Mucosa of stomach (tissue), 1 donor: ENCODE data around the gene SLC39A11.
"Not testable (repeated sequence)": the region's sequence is repeated elsewhere in the genome, so short reads cannot be mapped to it uniquely, and the experiment has no call there.

Source experiments
- H3K27me3 ChIP-seq: one replicate; pipeline ENCODE4 v1.7.0; 2013; ENCODE audit warnings: mild to moderate bottlenecking, low read length; ENCODE audit not compliant: control insufficient read depth, insufficient read depth
- H3K36me3 ChIP-seq: one replicate; pipeline ENCODE4 v1.7.0; 2013; ENCODE audit warnings: low read length; ENCODE audit not compliant: control insufficient read depth, insufficient read depth
- H3K4me1 ChIP-seq: one replicate; pipeline ENCODE4 v1.7.0; 2013; ENCODE audit warnings: mild to moderate bottlenecking, low read length; ENCODE audit not compliant: control insufficient read depth, insufficient read depth
- H3K4me3 ChIP-seq: one replicate; pipeline ENCODE4 v1.7.0; 2013; ENCODE audit warnings: low read length
- H3K9ac ChIP-seq: one replicate; pipeline ENCODE4 v1.7.0; 2013; ENCODE audit warnings: mild to moderate bottlenecking, low read length, moderate library complexity
- H3K9me3 ChIP-seq: one replicate; pipeline ENCODE4 v1.7.0; 2013; ENCODE audit warnings: mild to moderate bottlenecking, low read length, moderate library complexity; ENCODE audit not compliant: control insufficient read depth
- donor health status: Pancreatic carcinoma.

Gene SLC39A11

DNA sequence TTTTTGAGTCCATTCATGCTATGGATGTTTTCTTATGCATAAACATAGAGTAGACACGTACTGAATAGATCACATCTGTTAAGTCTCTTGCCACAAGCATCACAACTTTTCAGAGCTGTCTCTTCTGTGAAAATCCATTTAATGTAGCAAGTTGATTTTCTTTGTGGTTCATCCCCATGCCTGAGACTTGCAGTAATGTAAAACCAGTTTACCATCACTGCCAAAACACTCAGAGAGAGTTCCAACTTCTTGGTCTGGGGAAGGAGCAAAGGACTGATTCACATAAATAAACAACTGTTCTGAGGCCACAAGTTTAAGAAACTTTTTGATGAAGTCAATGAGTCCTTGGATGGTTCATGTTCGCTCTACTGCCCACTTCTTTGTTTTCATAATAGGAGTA lies 24.8 kb downstream of the SLC39A11 start:
- H3K27me3 ChIP-seq, H3K4me3 ChIP-seq, H3K4me1 ChIP-seq, H3K9ac ChIP-seq, H3K36me3 ChIP-seq, H3K9me3 ChIP-seq: not testable (repeated sequence)

DNA sequence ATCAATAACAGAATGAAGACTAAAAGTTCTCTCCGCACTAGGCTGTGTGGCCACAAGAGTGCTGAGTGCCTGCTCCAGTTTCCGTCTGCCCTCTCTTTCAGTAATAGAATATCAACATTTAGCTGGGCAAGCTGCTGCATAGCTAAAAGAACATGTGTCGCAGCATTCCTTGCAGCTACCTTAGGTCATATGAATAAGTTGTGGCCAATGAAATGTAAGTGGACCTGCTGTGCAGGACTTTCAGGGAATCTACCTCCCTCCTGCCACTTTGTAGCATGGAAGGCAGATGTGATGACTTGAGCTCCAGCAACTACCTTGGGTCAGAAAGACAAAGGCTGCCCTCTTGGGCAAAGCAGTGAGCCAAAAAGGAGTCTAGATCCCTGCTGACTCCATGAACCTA lies 25.4 kb downstream of the SLC39A11 start:
- no peaks in the 10 kb centered on the region for H3K9me3 ChIP-seq
- H3K4me3 ChIP-seq: no peak overlapping the region
- no peaks in the 10 kb centered on the region for H3K36me3 ChIP-seq
- H3K4me1 ChIP-seq: peaks cover 3% of the 10 kb centered on the region
- no peaks in the 10 kb centered on the region for H3K27me3 ChIP-seq
- H3K9ac ChIP-seq: no peak overlapping the region

DNA sequence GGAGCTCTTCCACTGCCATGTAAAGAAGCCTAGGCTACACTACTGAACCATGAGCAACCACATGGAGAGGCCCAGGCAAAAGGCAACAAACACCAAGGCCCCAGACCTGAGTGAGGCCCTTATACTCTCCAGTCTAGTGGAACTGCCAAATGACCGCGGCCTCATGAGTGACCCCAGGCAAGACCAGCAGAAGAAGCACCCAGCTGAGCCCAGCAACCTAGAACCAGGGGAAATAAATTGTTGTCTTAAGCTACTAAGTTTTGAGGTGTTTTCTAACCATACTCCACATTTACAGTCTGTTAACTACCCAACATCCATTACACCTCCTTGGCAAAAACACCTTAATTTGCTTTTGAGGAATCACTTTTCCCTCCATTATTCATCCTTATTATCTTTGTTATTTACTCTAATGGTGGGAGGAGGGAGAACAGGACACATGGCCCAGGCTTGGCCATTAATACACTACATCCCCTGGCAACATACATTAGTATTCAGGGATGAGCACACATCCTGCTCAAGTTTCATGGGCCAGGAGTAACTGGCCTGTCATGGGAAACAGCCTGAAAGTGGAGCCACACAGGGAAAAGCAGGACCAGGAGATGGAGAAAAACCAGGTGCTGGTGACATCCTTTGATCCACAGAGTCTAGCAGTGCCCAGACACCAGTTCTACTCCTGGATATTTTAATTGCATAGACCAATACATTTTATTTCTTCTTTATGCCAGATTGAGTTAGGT lies 26.2 kb downstream of the SLC39A11 start:
- Histone ChIP-seq H3K9ac (no peak overlapping the region), H3K4me1 (peaks cover 3% of the 10 kb centered on the region), H3K9me3 (no peaks in the 10 kb centered on the region), H3K27me3 (no peaks in the 10 kb centered on the region), H3K36me3 (no peaks in the 10 kb centered on the region), H3K4me3 (no peak overlapping the region)

DNA sequence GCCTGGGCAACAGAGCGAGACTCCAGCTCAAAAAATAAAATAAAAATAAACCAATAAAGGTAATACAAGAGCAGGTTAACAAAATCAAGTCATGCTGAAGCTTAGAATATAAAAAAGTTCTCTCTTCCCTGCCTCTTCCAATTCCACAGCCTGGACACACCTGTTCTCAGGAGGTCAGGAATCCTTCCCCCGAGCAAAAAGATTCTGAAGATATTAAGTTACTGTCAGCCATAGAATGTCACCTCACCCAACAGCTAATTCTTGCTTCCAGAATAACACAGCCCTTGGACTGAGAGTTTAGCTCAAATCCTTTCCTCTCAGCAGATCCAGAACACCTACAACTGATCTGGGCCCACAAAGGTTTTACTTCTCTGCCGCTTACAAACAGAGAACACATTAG lies 27.1 kb downstream of the SLC39A11 start:
- Histone ChIP-seq H3K27me3 (no peaks in the 10 kb centered on the region), H3K4me3 (no peak overlapping the region), H3K9ac (no peak overlapping the region), H3K9me3 (no peaks in the 10 kb centered on the region), H3K36me3 (no peaks in the 10 kb centered on the region), H3K4me1 (peaks cover 3% of the 10 kb centered on the region)

DNA sequence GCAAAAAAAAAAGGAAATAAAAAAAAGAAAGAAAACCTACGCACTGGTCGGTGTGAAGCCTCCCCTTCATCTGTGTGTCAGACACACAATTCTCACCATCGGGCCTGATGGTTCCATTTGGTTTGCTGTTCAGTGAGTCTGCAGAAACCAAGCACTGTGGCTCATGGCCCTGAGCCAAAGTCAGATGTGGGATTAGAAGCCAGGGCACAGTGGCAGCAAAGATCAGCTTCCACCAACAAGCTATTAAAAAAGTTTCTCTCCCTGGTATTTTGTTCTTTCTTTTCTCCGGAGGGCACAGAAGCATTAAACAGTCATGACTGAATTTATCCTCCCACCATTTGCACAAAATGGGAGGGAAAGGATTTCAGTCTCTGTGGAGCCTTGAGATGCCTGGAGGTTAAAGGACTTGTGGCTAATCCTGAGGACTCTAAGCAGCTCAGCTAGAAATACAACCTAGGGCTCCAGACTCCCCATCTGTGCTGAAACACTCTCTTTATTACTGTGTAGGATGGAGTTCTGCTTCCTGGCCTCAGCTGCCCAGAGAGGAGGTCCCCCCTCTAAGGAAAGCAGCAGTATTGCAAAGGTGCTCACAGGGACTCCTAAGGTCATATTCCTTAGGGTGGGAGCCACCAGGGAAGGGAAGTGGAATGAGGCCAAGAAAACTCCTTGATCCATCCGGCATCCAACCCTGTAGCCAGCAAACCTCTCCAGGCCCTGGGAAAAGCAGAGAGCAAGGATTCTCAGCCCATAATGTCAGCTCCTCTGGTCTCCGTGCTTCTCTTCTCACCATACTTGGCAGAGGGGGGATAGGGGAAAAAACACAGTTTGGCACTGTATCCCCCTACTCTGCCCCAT lies 28.2 kb downstream of the SLC39A11 start:
- no peaks in the 10 kb centered on the region for H3K9me3 ChIP-seq
- H3K27me3 ChIP-seq: no peaks in the 10 kb centered on the region
- peaks cover 3% of the 10 kb centered on the region for H3K4me1 ChIP-seq
- H3K9ac ChIP-seq: no peak overlapping the region
- no peaks in the 10 kb centered on the region for H3K36me3 ChIP-seq
- no peak overlapping the region for H3K4me3 ChIP-seq

DNA sequence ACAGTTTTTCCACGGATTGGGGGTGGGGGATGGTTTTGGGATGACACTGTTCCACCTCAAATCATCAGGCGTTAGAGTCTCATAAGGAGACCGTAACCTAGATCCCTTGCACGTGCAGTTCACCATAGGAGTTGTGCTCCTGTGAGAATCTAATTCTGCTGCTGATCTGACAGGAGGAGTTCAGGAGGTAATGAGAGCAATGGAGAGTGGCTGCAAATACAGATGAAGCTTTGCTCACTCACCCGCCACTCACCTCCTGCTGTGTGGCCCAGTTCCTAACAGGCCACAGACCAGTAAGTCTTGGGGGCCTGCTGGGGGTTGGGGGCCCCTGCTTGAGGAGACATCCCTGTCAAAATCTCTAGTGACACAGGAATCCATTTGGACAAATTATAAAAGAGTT lies 29.8 kb downstream of the SLC39A11 start:
- peaks cover 3% of the 10 kb centered on the region for H3K4me1 ChIP-seq
- H3K4me3 ChIP-seq: no peak overlapping the region
- no peaks in the 10 kb centered on the region for H3K9me3 ChIP-seq
- H3K36me3 ChIP-seq: no peaks in the 10 kb centered on the region
- H3K27me3 ChIP-seq: no peaks in the 10 kb centered on the region
- no peak overlapping the region for H3K9ac ChIP-seq

DNA sequence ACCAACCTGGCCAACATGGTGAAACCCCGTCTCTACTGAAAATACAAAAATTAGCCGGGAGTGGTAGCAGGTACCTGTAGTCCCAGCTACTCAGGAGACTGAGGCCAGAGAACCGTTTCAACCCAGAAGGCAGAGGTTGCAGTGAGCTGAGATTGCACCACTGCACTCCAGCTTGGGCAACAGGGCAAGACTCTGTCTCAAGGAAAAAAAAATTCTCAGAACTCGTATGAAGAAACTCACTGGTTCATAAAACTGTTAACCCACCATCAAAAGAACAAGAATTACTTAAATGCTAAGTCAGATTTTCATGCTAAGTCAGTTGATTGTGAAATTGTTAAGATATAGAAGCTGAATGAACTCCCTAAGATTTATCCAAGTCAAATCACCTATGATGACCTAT lies 31.3 kb downstream of the SLC39A11 start:
- Histone ChIP-seq H3K4me3 (no peak overlapping the region), H3K9ac (no peak overlapping the region), H3K27me3 (no peaks in the 10 kb centered on the region), H3K4me1 (peaks cover 3% of the 10 kb centered on the region), H3K36me3 (no peaks in the 10 kb centered on the region), H3K9me3 (no peaks in the 10 kb centered on the region)

DNA sequence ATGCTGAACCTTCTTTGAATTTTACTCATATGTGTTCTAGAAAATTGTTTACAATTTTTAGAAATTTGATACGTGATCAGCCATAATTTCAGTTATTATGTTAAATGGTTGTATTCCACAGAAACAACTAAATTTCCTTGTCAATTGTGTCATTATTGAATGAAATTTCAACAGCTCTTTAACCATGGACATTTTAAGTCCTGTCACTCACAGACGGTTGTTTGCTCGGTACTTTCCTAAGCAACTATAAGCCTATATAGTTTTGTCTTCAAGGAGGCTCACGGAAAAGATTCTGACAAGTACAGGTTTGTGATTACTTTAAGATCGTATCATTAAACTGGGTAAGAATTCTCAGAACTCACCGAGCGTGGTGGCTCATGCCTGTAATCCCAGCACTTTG lies 31.8 kb downstream of the SLC39A11 start:
- no peak overlapping the region for H3K9ac ChIP-seq

DNA sequence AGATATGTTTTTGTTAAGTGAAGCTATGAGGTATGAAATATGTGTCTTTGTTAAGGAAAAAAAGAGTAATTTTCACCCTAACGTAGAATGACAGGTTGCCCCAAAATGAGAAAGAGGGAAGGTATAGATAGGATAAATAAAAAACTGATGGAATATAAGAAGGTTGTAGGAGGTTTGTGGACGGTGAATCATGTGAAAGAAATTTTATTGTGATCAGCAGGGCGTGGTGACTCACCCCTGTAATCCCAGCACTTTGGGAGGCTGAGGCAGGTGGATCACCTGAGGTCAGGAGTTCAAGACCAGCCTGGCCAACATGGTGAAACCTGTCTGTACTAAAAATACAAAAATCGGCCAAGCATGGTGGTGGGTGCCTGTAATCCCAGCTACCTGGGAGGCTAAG lies 32.8 kb downstream of the SLC39A11 start:
- H3K27me3 ChIP-seq, H3K9me3 ChIP-seq, H3K4me3 ChIP-seq, H3K9ac ChIP-seq, H3K36me3 ChIP-seq, H3K4me1 ChIP-seq: not testable (repeated sequence)

More for the DNA sequence above, 31.8 kb downstream of the SLC39A11 start:
- Histone ChIP-seq H3K27me3 (no peaks in the 10 kb centered on the region), H3K36me3 (no peaks in the 10 kb centered on the region), H3K4me1 (peaks cover 3% of the 10 kb centered on the region), H3K4me3 (no peak overlapping the region), H3K9me3 (no peaks in the 10 kb centered on the region)

DNA sequence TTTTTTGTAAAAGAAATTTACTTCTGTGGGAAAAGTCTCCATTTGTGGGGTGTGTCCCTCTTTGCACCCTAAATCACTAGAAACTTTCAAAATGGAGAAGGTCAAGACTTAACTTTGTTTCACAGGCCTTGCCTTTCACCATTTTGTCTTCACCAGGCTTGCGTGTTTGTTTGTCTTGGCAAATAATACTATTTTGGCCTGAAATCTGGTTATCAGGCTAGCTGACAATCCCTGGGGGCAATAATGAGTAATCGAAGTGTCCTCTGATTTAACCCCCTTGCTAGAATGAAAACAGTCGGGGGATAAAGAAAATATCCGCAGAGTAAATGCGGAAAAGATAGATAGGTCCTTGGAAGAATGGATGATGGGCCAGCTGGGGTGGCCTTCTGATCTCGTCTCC lies 34.5 kb downstream of the SLC39A11 start:
- H3K4me3 ChIP-seq: no peak overlapping the region
- no peaks in the 10 kb centered on the region for H3K9me3 ChIP-seq
- no peaks in the 10 kb centered on the region for H3K36me3 ChIP-seq
- H3K4me1 ChIP-seq: no peaks in the 10 kb centered on the region
- H3K27me3 ChIP-seq: no peaks in the 10 kb centered on the region
- no peak overlapping the region for H3K9ac ChIP-seq

DNA sequence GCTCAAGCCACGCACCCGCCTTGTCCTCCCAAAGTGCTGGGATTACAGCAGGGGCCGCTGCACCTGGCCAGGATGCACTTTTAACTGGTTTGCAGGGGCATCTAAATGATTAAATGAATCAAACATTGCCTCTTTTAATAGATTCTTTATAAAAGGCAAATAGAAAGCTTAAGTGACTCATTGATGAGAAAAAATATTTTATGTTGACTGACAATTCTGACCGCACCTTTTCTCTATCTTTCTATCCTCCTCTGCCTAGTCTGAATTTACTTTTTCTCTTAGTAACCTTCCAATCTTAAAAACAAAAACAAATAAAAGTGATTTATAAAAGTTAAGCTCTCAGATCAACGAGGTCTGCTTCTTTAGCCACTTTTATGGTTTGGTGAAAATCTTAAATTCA lies 35.3 kb downstream of the SLC39A11 start:
- no peak overlapping the region for H3K9ac ChIP-seq
- H3K4me1 ChIP-seq: no peaks in the 10 kb centered on the region
- no peaks in the 10 kb centered on the region for H3K9me3 ChIP-seq
- no peak overlapping the region for H3K4me3 ChIP-seq
- H3K27me3 ChIP-seq: no peaks in the 10 kb centered on the region
- H3K36me3 ChIP-seq: no peaks in the 10 kb centered on the region

DNA sequence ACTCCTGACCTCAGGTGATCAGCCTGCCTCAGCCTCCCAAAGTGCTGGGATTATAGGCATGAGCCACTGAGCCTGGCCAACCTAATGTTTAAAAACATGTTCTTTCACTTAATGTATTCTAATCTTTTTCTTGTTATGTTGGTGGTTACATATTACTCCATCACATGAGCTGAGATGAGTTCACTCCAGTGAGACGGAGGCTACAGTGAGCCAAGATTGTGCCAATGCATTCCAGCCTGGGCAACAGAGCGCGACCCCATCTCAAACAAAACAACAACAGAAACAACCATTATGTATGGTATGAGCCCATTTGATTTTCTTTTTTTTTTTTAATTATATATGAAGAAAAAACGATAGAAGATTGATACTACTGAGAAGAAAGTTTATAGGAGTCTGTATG lies 39.6 kb downstream of the SLC39A11 start:
- H3K4me1 ChIP-seq: no peaks in the 10 kb centered on the region
- H3K4me3 ChIP-seq: no peak overlapping the region
- no peaks in the 10 kb centered on the region for H3K36me3 ChIP-seq
- H3K9ac ChIP-seq: no peak overlapping the region
- H3K27me3 ChIP-seq: no peaks in the 10 kb centered on the region
- no peaks in the 10 kb centered on the region for H3K9me3 ChIP-seq
